ENCODE measurements around the gene HUNK.

The HUNK gene

GRCh38 chr21:31898933-31899630 is 26.3 kb downstream of the HUNK start:
- DNase-seq: no peak

GRCh38 chr21:31900121-31900895 is 27.5 kb downstream of the HUNK start:
- DNase-seq: no peak

DNA sequence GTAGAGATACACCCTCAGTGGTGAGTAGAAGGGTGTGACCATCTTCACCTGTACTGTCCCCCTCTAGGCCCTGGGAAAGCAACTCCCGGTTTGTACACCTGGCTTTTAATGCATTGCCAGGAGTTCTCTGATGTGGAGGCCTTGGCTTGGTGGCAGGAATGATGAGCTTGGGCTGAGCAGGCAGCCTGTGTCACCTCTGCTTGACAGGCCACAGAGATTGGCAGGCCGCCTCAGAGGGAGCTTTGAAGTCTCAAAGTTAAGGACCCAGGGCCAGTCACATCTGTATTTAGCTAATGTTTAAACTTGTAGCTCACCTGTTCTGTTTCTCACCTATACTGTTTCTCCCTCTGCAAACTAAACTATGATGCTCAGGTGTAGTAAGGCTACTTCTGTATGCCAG is 28.5 kb downstream of the HUNK start:
- DNase-seq: no peak

- no peak for DNase-seq
These were observed 29.6 kb downstream of the HUNK start for GRCh38 chr21:31902438-31902837.

GRCh38 chr21:31903896-31904295 is 31.1 kb downstream of the HUNK start:
- no peak for DNase-seq

- DNase-seq: no peak
These were observed 33.0 kb downstream of the HUNK start for GRCh38 chr21:31905503-31906451.

- DNase-seq: no peak
These were observed 35.5 kb downstream of the HUNK start for GRCh38 chr21:31908106-31909031.

DNA sequence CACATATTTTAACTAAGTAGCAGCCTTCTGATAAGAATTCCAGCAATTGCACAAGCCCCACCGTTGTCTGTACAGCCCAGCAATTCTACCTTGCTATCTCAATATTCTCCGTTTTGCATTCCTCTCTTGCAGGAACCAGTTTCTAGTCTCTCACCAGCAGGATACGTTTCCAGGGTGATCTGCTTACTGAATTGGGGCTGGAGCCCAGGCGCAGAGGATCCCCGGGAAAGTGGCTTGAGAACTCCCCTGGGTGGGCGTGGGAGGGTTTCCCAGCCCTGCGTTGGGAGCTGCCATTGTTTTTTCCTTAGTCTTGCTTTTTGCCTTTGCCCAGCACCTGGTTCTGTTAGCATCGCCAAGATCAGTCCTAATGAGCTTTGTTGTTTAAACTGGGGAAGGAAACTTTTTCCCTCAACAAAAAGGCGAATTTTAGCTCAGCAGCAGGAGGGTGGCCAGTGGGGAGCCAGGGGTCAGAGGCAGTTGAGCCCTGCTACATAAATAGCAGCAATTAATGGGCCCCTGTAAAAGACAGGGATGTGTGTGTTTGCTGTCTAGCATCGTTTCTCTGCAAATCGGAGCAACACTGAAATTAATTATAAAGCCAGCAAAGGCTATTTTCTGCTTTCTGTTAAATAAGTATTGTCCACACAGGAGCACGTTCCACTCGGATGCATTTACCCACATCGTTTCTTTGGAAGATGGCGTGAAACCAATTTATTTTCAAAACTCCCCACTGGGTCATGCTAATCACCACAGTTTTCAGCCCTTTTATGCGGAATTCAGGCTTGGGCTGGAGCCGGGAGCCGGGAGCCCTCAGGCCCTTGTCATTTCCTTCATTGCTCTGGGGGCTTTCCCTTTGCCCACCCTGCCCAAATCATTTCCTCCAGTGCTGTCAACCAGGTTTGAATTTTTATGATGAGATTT is 36.6 kb downstream of the HUNK start:
- DNase-seq: no peak

- no peak for DNase-seq
These were observed 37.3 kb downstream of the HUNK start for GRCh38 chr21:31910074-31910470.

- DNase-seq: no peak
These were observed 38.5 kb downstream of the HUNK start for GRCh38 chr21:31911138-31911907.

- peak; percentile 25 for DNase-seq
These were observed 39.7 kb downstream of the HUNK start for GRCh38 chr21:31912501-31912900.

DNA sequence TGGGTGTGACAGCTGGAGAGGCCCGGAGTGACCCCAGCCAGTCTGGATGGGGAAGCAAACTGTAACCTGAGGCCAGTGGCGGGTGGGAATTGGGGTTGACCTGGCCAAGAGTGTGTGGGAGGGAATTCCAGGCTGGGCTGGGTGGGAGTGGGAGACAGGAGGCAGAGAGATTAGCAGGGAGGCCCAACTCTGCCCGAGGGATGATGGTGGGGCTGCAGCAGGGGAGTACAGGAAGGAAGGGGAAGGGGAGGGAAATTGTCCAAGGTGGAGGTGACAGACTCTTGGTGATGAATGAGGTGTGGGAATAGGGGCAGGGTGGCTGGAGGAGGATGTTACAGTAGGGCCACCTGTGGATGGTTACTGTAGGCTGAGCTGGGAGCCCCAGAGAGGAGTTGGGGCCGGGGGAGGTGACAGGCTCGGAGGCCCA is 40.4 kb downstream of the HUNK start:
- peak; percentile 45 for DNase-seq

GRCh38 chr21:31914472-31914871 is 41.7 kb downstream of the HUNK start:
- DNase-seq: peak; percentile 5

GRCh38 chr21:31915566-31915965 is 42.7 kb downstream of the HUNK start:
- DNase-seq: no peak

DNA sequence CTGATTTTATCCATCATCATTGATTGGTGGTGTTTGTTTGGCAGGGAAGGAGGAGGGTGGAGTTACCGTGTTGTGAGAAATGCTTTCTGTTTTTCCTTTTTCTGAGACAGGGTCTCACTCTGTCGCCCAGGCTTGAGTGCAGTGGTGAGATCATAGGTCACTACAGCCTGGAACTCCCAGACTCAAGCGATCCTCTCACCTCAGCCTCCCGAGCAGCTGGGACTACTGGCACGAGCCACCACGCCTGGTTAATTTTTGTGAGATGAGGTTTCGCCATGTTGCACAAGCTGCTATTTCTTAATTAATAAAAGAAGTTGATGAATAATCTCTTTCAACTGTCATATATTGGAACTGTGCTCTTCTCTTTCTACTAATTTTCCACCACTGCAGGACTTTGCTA is 44.3 kb downstream of the HUNK start:
- no peak for DNase-seq

- DNase-seq: no peak
These were observed 45.5 kb downstream of the HUNK start for GRCh38 chr21:31918250-31918775.

- no peak for DNase-seq
These were observed 47.5 kb downstream of the HUNK start for GRCh38 chr21:31920275-31920674.

DNA sequence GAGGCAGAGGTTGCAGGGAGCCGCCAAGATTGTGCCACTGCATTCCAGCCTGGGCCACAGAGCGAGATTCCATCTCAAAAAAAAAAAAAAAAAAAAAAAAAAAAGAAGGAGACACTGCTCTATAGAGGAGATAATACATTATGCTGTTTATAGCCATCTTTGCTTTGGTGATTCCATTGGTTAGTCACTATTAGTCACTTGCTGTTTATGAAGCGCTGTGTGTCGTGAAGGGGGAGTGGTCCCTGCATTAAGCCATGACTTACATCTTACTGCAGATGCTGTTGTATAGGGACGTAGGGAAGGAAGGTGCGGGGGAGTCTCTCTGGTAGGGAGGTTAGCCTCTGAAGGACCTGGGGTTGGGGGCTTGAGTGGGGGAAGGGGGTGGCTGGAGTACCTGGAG is 48.3 kb downstream of the HUNK start:
- DNase-seq: no peak

DNA sequence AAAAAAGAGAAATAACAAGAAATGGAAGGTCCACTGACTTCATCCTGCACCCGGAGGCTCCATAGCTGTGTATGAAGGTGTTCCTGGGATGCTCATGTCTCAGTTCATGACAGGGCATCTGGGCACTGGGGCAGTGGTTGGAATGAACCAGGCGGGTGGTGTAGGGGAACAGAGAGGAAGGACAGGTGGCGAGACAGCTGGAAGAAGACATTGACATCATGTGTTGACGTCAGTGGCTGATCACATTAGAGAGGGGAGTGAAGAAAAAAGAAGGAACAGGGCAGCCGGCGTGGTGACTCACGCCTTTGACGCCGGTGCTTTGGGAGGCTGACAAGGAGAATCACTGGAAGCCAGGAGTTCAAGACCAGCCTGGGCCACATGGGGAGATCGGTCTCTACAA is 50.1 kb downstream of the HUNK start:
- DNase-seq: peak; percentile 30

DNA sequence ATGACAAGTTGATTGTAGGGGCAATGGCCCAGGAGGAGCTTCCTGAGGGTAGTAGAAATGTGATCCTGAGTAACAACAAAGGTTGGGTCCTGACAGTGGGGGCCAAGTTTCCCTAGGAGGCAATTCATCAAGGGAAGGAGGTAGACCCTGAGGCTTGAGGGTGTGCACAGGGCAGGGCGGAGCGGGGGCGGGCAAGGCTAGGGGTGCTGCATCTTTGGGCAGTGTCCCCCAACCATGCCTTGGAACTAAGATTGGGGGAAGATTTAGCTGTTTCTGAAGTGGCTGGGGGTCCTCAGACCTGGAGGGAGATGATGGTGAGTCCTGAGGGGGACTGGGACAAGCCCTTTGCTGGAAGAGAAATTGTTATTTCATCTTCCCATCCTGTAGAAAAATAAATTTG is 50.9 kb downstream of the HUNK start:
- no peak for DNase-seq
